HepG2 (cell line): ENCODE results near the gene TP53TG5. TPM values are rescaled to one million over a fixed set of nuclear protein-coding genes. Genes with fewer than 3 reads are reported as not detected.
A peak's percentile ranks its signal among the peaks of the same experiment; 100 is the strongest.

Source experiments
- ATAC-seq: fragments of 200-7000 bp; cut with Tn5 transposase; 3 replicates; pipeline ENCODE4 v1.9.1; 2020; ENCODE audit warnings: mild to moderate bottlenecking, moderate library complexity
- BruUV-seq: library from RNA; stranded (reverse); fragments of 400-500 nt; replicated peaks from 2 replicates; lab custom pipeline; 2021; lab: Mats Ljungman, UMichigan
- CTCF ChIA-PET: fragments of 300-600 bp; formaldehyde crosslinking; extraction: SDS; loops from one replicate; lab custom pipeline; 2021; ENCODE audit warnings: low total read pairs, inconsistent platforms, low intra/inter-chr PET ratio; lab: Yijun Ruan, JAX
- POLR2A ChIA-PET: fragments of 350-600 bp; sonication (Branson Sonifier 250); formaldehyde crosslinking; loops from one replicate; lab custom pipeline; 2020; ENCODE audit warnings: antibody characterized with exemption, inconsistent platforms; lab: Yijun Ruan, JAX
- DNase-seq: peaks from one replicate; pipeline ENCODE4 v3.0.0-alpha.2; 2015; ENCODE audit warnings: low spot score
- FAIRE-seq: peaks from 3 replicates; lab custom pipeline; 2011; peaks lifted over from hg19 to GRCh38; lab: Jason Lieb, UNC
- H2AFZ ChIP-seq: one replicate; pipeline ENCODE4 v1.6.1; 2011; ENCODE audit warnings: low read length, inconsistent platforms
- H3K27ac ChIP-seq: fragments of 300-600 bp; 3 replicates; pipeline ENCODE4 v1.8.0; 2011; ENCODE audit warnings: mixed run types, mild to moderate bottlenecking, mixed read lengths, low read length, inconsistent platforms; ENCODE audit not compliant: insufficient read depth; ENCODE audit errors: extremely low read length
- H3K27me3 ChIP-seq, 2 experiments: fragments of 200-600 bp in 1 of 2; 2 replicates in 1 of 2; 3 replicates in 1 of 2; pipeline versions ENCODE4 v1.6.0 to v1.8.0; 2011; ENCODE audit warnings: low read length in 2 of 2, mild to moderate bottlenecking in 2 of 2, moderate library complexity in 2 of 2, inconsistent platforms in 1 of 2; ENCODE audit not compliant: insufficient read depth in 2 of 2, control insufficient read depth in 1 of 2
- H3K36me3 ChIP-seq, 2 experiments: fragments of 200-600 bp in 1 of 2; replicated peaks in 1 of 2; 2 replicates in 1 of 2; 3 replicates in 1 of 2; pipeline versions ENCODE4 v1.5.1 to v1.8.0; 2011; ENCODE audit warnings: low read length in 2 of 2, inconsistent platforms in 1 of 2; ENCODE audit not compliant: insufficient read depth in 2 of 2, control insufficient read depth in 1 of 2
- H3K4me1 ChIP-seq: 2 replicates; pipeline ENCODE4 v1.5.1; 2012; ENCODE audit warnings: low read length, inconsistent platforms; ENCODE audit not compliant: insufficient read depth
- H3K4me2 ChIP-seq: 2 replicates; pipeline ENCODE4 v1.6.0; 2011; ENCODE audit warnings: low read depth, low read length, inconsistent platforms
- H3K4me3 ChIP-seq, 3 experiments: fragments of 200-600 bp in 1 of 3; sonication (generic), shearing (Covaris generic) in 1 of 3; replicated peaks in 1 of 3; 2 replicates each; pipeline ENCODE4 v1.5.1; 2011 to 2016; ENCODE audit warnings: low read length in 3 of 3, inconsistent platforms in 2 of 3, low read depth in 2 of 3, mild to moderate bottlenecking in 2 of 3, control low read depth in 1 of 3, mixed read lengths in 1 of 3; ENCODE audit not compliant: insufficient read depth in 1 of 3
- H3K79me2 ChIP-seq: one replicate; pipeline ENCODE4 v1.6.1; 2011; ENCODE audit warnings: low read length, inconsistent platforms; ENCODE audit not compliant: insufficient read depth
- H3K9ac ChIP-seq: 2 replicates; pipeline ENCODE4 v1.6.0; 2011; ENCODE audit warnings: mild to moderate bottlenecking, low read depth, low read length, inconsistent platforms; ENCODE audit not compliant: insufficient read depth
- H3K9me3 ChIP-seq: 2 replicates; pipeline ENCODE4 v1.5.1; 2012; ENCODE audit warnings: mild to moderate bottlenecking, low read length
- H4K20me1 ChIP-seq: 2 replicates; pipeline ENCODE4 v1.6.0; 2011; ENCODE audit warnings: inconsistent platforms, mild to moderate bottlenecking, low read length, moderate library complexity; ENCODE audit not compliant: insufficient read depth
- CC2D1A ChIP-seq: sonication (generic); formaldehyde crosslinking; IDR thresholded peaks from 2 replicates; pipeline ENCODE4 v1.8.1; 2023; ENCODE audit warnings: mild to moderate bottlenecking, missing genetic modification reagents
- DZIP1 ChIP-seq: sonication (generic); formaldehyde crosslinking; IDR thresholded peaks from 2 replicates; pipeline ENCODE4 v1.5.0; 2020; ENCODE audit warnings: mild to moderate bottlenecking, missing genetic modification reagents
- ZBTB10 ChIP-seq: sonication (generic); formaldehyde crosslinking; IDR thresholded peaks from 2 replicates; pipeline ENCODE4 v1.4.0; 2020; ENCODE audit warnings: missing genetic modification reagents, borderline replicate concordance
- ZFP1 ChIP-seq: IDR thresholded peaks from 2 replicates; pipeline ENCODE4 v1.6.1; 2016
- ZNF207 ChIP-seq: fragments of 450-650 bp; IDR thresholded peaks from 2 replicates; pipeline ENCODE4 v1.6.1; 2016; ENCODE audit warnings: antibody characterized with exemption, borderline replicate concordance
- ZNF335 ChIP-seq: sonication (generic); formaldehyde crosslinking; IDR thresholded peaks from 2 replicates; pipeline ENCODE4 v1.4.0; 2020; ENCODE audit warnings: missing genetic modification reagents
- ZNF546 ChIP-seq: sonication (generic); formaldehyde crosslinking; conservative IDR thresholded peaks from 2 replicates; pipeline ENCODE4 v1.8.1; 2023; ENCODE audit warnings: mild to moderate bottlenecking, missing genetic modification reagents
- WGBS: methylation state at CpG from one replicate; pipeline ENCODE4 v1.1.6; 2017; ENCODE audit warnings: low lambda C conversion rate; 5-methylcytosine and 5-hydroxymethylcytosine counted together
- in situ Hi-C: cut with HindIII; loops from 2 replicates; pipeline ENCODE4 v1.10.0; 2017; ENCODE audit warnings: low pct_unique_long_range_greater_than_20kb; ENCODE audit not compliant: extremely low pct_ligation_motif_present
- intact Hi-C: fragments of 100-400 bp; cut with micrococcal nuclease; formaldehyde crosslinking; loops from one replicate; pipeline ENCODE4 v1.10.0; 2022; ENCODE audit not compliant: unreplicated experiment
- polyA plus RNA-seq, 8 experiments: library from polyadenylated mRNA; depleted of rRNA in 3 of 8; stranded (reverse) in 7 of 8; unstranded in 1 of 8; fragments of >200 nt; fragmentation: Illumina TruSeq in 4 of 8; extraction: Trizol in 4 of 8; gene quantifications; 2 replicates each; pipeline versions ENCODE4 v1.2.1 to v1.2.3, GENCODE V29; 2011 to 2016; ENCODE audit warnings: low read depth in 4 of 8, missing spikeins in 1 of 8, mixed read lengths in 1 of 8; ENCODE audit not compliant: insufficient read depth in 1 of 8
- total RNA-seq, 5 experiments: library from RNA; depleted of rRNA; stranded (reverse); fragments of >200 nt; fragmentation: Illumina TruSeq; extraction: Trizol; gene quantifications; 2 replicates each; pipeline ENCODE4 v1.2.3, GENCODE V29; 2016; ENCODE audit warnings: low read depth in 1 of 5
- TF ChIP-seq, protein P1 (sequence below): sonication (generic); formaldehyde crosslinking; IDR thresholded peaks from 2 replicates; pipeline ENCODE4 v1.8.1; 2023; ENCODE audit warnings: mild to moderate bottlenecking, missing genetic modification reagents
- TF ChIP-seq, protein P2 (sequence below): sonication (generic); formaldehyde crosslinking; IDR thresholded peaks from 2 replicates; pipeline ENCODE4 v1.4.0; 2020; ENCODE audit warnings: missing genetic modification reagents, mild to moderate bottlenecking, borderline replicate concordance
- TF ChIP-seq, protein P3 (sequence below): sonication (generic); formaldehyde crosslinking; IDR thresholded peaks from 2 replicates; pipeline ENCODE4 v1.5.1; 2020; ENCODE audit warnings: missing genetic modification reagents, mild to moderate bottlenecking, borderline replicate concordance

TP53TG5 gene
- total and polyA plus RNA-seq, 2 of the 13 experiments (the other 11 are each of a cell fraction or from before 2014, with no cell fraction given) = 0.11 TPM; not detected in 1

- H3K9me3 ChIP-seq = no peaks in the 10 kb centered on the region
- peak overlapping the region; percentile 94 for H3K4me2 ChIP-seq
- 10% methylated on average over 23 of the region's 23 CpGs for WGBS
- intact Hi-C loops (loop anchor here (1.0 to 5.0 kb wide), 4 partner anchors 41 to 408 kb away; partner anchors contain the start of gene PIGT), in situ Hi-C loops (no loop called here)
- H3K27me3 ChIP-seq = no peaks in the 10 kb centered on the region; a peak in 1 of 5 replicates
- H3K79me2 ChIP-seq = peaks cover 13% of the 10 kb centered on the region
- peaks cover 5% of the 10 kb centered on the region; the same call in 1 of the 2 replicates for H4K20me1 ChIP-seq
- ATAC-seq (no peak), DNase-seq (no peak), FAIRE-seq (no peak)
- ChIA-PET CTCF (interaction anchor here (1.3 to 2.8 kb wide), 3 partner anchors 41 to 123 kb away, joined by 4 to 22 read pairs (median 11); no protein-coding TSS in a partner anchor), POLR2A (interaction anchor here (1.1 to 29.5 kb wide), 18 partner anchors 7 to 428 kb away, joined by 3 to 1422 read pairs (median 8); partner anchors contain the start of genes DNTTIP1, PIGT, SDC4 and WFDC3)
- peaks cover 20 to 32% of the 10 kb centered on the region in 2 experiments for H3K36me3 ChIP-seq
- no peak overlapping the region for H2AFZ ChIP-seq
- H3K9ac ChIP-seq = peak overlapping the region; percentile 93
- TSS peak; percentile 30 for BruUV-seq
- H3K27ac ChIP-seq = peak overlapping the region; percentile 92
- peak overlapping the region; percentile 78 to 95 (median 91) for H3K4me3 ChIP-seq
- H3K4me1 ChIP-seq = peaks cover 56% of the 10 kb centered on the region
- TF ChIP-seq ZNF335 (CRISPR knock-in tag) (no peak), ZNF207 (no peak), ZBTB10 (CRISPR knock-in tag) (0 out of 2 replicates have a peak, but pooled peaks have one; percentile 22), DZIP1 (CRISPR knock-in tag) (0 out of 2 replicates have a peak, but pooled peaks have one; percentile 19), ZNF546 (CRISPR knock-in tag) (no peak), ZFP1 (0 out of 2 replicates have a peak, but pooled peaks have one; percentile 3), CC2D1A (CRISPR knock-in tag) (peak; percentile 92)
- TF ChIP-seq, protein P1, sequence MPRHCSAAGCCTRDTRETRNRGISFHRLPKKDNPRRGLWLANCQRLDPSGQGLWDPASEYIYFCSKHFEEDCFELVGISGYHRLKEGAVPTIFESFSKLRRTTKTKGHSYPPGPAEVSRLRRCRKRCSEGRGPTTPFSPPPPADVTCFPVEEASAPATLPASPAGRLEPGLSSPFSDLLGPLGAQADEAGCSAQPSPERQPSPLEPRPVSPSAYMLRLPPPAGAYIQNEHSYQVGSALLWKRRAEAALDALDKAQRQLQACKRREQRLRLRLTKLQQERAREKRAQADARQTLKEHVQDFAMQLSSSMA (CRISPR knock-in tag) = 0 out of 2 replicates have a peak, but pooled peaks have one; percentile 10
- TF ChIP-seq, protein P2, sequence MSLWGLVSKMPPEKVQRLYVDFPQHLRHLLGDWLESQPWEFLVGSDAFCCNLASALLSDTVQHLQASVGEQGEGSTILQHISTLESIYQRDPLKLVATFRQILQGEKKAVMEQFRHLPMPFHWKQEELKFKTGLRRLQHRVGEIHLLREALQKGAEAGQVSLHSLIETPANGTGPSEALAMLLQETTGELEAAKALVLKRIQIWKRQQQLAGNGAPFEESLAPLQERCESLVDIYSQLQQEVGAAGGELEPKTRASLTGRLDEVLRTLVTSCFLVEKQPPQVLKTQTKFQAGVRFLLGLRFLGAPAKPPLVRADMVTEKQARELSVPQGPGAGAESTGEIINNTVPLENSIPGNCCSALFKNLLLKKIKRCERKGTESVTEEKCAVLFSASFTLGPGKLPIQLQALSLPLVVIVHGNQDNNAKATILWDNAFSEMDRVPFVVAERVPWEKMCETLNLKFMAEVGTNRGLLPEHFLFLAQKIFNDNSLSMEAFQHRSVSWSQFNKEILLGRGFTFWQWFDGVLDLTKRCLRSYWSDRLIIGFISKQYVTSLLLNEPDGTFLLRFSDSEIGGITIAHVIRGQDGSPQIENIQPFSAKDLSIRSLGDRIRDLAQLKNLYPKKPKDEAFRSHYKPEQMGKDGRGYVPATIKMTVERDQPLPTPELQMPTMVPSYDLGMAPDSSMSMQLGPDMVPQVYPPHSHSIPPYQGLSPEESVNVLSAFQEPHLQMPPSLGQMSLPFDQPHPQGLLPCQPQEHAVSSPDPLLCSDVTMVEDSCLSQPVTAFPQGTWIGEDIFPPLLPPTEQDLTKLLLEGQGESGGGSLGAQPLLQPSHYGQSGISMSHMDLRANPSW (CRISPR knock-in tag) = 0 out of 2 replicates have a peak, but pooled peaks have one; percentile 23
- TF ChIP-seq, protein P3, sequence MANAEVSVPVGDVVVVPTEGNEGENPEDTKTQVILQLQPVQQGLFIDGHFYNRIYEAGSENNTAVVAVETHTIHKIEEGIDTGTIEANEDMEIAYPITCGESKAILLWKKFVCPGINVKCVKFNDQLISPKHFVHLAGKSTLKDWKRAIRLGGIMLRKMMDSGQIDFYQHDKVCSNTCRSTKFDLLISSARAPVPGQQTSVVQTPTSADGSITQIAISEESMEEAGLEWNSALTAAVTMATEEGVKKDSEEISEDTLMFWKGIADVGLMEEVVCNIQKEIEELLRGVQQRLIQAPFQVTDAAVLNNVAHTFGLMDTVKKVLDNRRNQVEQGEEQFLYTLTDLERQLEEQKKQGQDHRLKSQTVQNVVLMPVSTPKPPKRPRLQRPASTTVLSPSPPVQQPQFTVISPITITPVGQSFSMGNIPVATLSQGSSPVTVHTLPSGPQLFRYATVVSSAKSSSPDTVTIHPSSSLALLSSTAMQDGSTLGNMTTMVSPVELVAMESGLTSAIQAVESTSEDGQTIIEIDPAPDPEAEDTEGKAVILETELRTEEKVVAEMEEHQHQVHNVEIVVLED (CRISPR knock-in tag) = no peak
Observed at GRCh38 chr20:45363611-45364492, 14.3 kb downstream of the TP53TG5 start.
